Mesodermal cell (in vitro differentiated cells): Measurements from ENCODE around the gene ALK.

ENCODE experiments used
- H3K27ac ChIP-seq: 2 replicates; pipeline ENCODE4 v1.7.0; 2013; ENCODE audit warnings: mild to moderate bottlenecking, low read depth, low read length, moderate library complexity; ENCODE audit not compliant: severe bottlenecking
- H3K36me3 ChIP-seq: 2 replicates; pipeline ENCODE4 v1.7.1; 2013; ENCODE audit warnings: mild to moderate bottlenecking, low read length, moderate library complexity; ENCODE audit not compliant: control insufficient read depth, insufficient read depth
- H3K4me1 ChIP-seq: one replicate; pipeline ENCODE4 v1.7.1; 2013; ENCODE audit warnings: mild to moderate bottlenecking, low read length; ENCODE audit not compliant: insufficient read depth, control insufficient read depth, poor library complexity, severe bottlenecking
- H3K4me3 ChIP-seq: 2 replicates; pipeline ENCODE4 v1.7.0; 2013; ENCODE audit warnings: low read length, control low read depth, mild to moderate bottlenecking; ENCODE audit not compliant: insufficient read depth, poor library complexity, severe bottlenecking; ENCODE audit errors: extremely low read depth
- H3K9me3 ChIP-seq: 2 replicates; pipeline ENCODE4 v1.7.1; 2013; ENCODE audit warnings: mild to moderate bottlenecking, low read length, moderate library complexity; ENCODE audit not compliant: control insufficient read depth
- WGBS, 2 experiments: methylation state at CpG; one replicate each; pipeline ENCODE4 v1.1.5; 2013; ENCODE audit warnings: missing lambda C conversion rate in 2 of 2; ENCODE audit not compliant: insufficient coverage in 2 of 2; 5-methylcytosine and 5-hydroxymethylcytosine counted together

Gene ALK

GRCh38 chr2:29345236-29345635 lies 576.1 kb downstream of the ALK start:
- H3K27ac ChIP-seq = no peak overlapping the region
- H3K9me3 ChIP-seq = no peaks in the 10 kb centered on the region
- H3K4me1 ChIP-seq = no peaks in the 10 kb centered on the region
- 50% methylated on average over 1 of the region's 2 CpGs; no CpG with 5 or more reads in 1 of the 2 experiments for WGBS, 2 experiments
- H3K4me3 ChIP-seq = no peak overlapping the region
- no peaks in the 10 kb centered on the region for H3K36me3 ChIP-seq

GRCh38 chr2:29343830-29344229 lies 577.6 kb downstream of the ALK start:
- Histone ChIP-seq H3K36me3 (no peaks in the 10 kb centered on the region), H3K9me3 (no peaks in the 10 kb centered on the region), H3K4me1 (no peaks in the 10 kb centered on the region), H3K27ac (no peak overlapping the region), H3K4me3 (no peak overlapping the region)

GRCh38 chr2:29336341-29337241 lies 584.8 kb downstream of the ALK start:
- H3K4me1 ChIP-seq = no peaks in the 10 kb centered on the region
- no peaks in the 10 kb centered on the region for H3K36me3 ChIP-seq
- WGBS, 2 experiments = 86 to 94% methylated on average over 4 to 7 of the region's 10 CpGs
- H3K9me3 ChIP-seq = no peaks in the 10 kb centered on the region
- no peak overlapping the region for H3K4me3 ChIP-seq
- H3K27ac ChIP-seq = no peak overlapping the region

GRCh38 chr2:29335396-29335795 lies 586.0 kb downstream of the ALK start:
- no peaks in the 10 kb centered on the region for H3K36me3 ChIP-seq
- no peaks in the 10 kb centered on the region for H3K9me3 ChIP-seq
- H3K4me3 ChIP-seq = no peak overlapping the region
- no peak overlapping the region for H3K27ac ChIP-seq
- WGBS, 2 experiments = 71% methylated on average over 3 of the region's 5 CpGs; no CpG with 5 or more reads in 1 of the 2 experiments
- H3K4me1 ChIP-seq = no peaks in the 10 kb centered on the region

- 76 to 91% methylated on average over 4 to 7 of the region's 10 CpGs for WGBS, 2 experiments
- Histone ChIP-seq H3K27ac (no peak overlapping the region), H3K9me3 (no peaks in the 10 kb centered on the region)
Measured at GRCh38 chr2:29334706-29335105, 586.7 kb downstream of the ALK start.

GRCh38 chr2:29332540-29332939 lies 588.8 kb downstream of the ALK start:
- no peaks in the 10 kb centered on the region for H3K9me3 ChIP-seq
- no peak overlapping the region for H3K27ac ChIP-seq
- no peaks in the 10 kb centered on the region for H3K4me1 ChIP-seq
- H3K4me3 ChIP-seq = no peak overlapping the region
- no CpG with 5 or more reads among the region's 2 CpGs for WGBS, 2 experiments
- H3K36me3 ChIP-seq = no peaks in the 10 kb centered on the region

More at GRCh38 chr2:29334706-29335105, 586.7 kb downstream of the ALK start:
- Histone ChIP-seq H3K4me3 (no peak overlapping the region), H3K4me1 (no peaks in the 10 kb centered on the region), H3K36me3 (no peaks in the 10 kb centered on the region)

GRCh38 chr2:29329899-29330298 lies 591.5 kb downstream of the ALK start:
- 83 to 92% methylated on average over 2 of the region's 3 CpGs for WGBS, 2 experiments

GRCh38 chr2:29326926-29327325 lies 594.5 kb downstream of the ALK start:
- Histone ChIP-seq H3K27ac (no peak overlapping the region), H3K36me3 (no peaks in the 10 kb centered on the region), H3K9me3 (no peaks in the 10 kb centered on the region), H3K4me1 (peaks cover 6% of the 10 kb centered on the region), H3K4me3 (no peak overlapping the region)
- 93 to 94% methylated on average over 5 to 7 of the region's 8 CpGs for WGBS, 2 experiments

More at GRCh38 chr2:29329899-29330298, 591.5 kb downstream of the ALK start:
- no peak overlapping the region for H3K4me3 ChIP-seq
- H3K4me1 ChIP-seq = no peaks in the 10 kb centered on the region
- no peak overlapping the region for H3K27ac ChIP-seq
- H3K9me3 ChIP-seq = no peaks in the 10 kb centered on the region
- H3K36me3 ChIP-seq = no peaks in the 10 kb centered on the region

GRCh38 chr2:29325544-29325943 lies 595.8 kb downstream of the ALK start:
- H3K4me3 ChIP-seq = no peak overlapping the region
- no peaks in the 10 kb centered on the region for H3K9me3 ChIP-seq
- peaks cover 9% of the 10 kb centered on the region for H3K4me1 ChIP-seq
- H3K27ac ChIP-seq = no peak overlapping the region
- WGBS, 2 experiments = 71 to 100% methylated on average over 1 to 3 of the region's 3 CpGs
- H3K36me3 ChIP-seq = no peaks in the 10 kb centered on the region

GRCh38 chr2:29323961-29324360 lies 597.4 kb downstream of the ALK start:
- Histone ChIP-seq H3K9me3 (no peaks in the 10 kb centered on the region), H3K4me1 (peaks cover 9% of the 10 kb centered on the region), H3K4me3 (no peak overlapping the region), H3K36me3 (no peaks in the 10 kb centered on the region), H3K27ac (no peak overlapping the region)
- 83 to 85% methylated on average over 2 of the region's 3 CpGs for WGBS, 2 experiments

GRCh38 chr2:29323301-29323700 lies 598.1 kb downstream of the ALK start:
- WGBS, 2 experiments = 73 to 90% methylated on average over 2 of the region's 2 CpGs
- no peaks in the 10 kb centered on the region for H3K36me3 ChIP-seq
- H3K9me3 ChIP-seq = no peaks in the 10 kb centered on the region
- H3K27ac ChIP-seq = no peak overlapping the region
- H3K4me3 ChIP-seq = no peak overlapping the region
- H3K4me1 ChIP-seq = peaks cover 9% of the 10 kb centered on the region
